ENCODE data around the gene ATG4C. TPM values are rescaled to one million over a fixed set of nuclear protein-coding genes. Genes with fewer than 3 reads are reported as not detected.

The ATG4C gene
- total and polyA plus RNA-seq, 2 of the 4 experiments (the other 2 are of a cell fraction), result 4.7 to 7.2 TPM

GRCh38 chr1:62904856-62905225 lies 120.9 kb downstream of the ATG4C start:
- H3K23ac ChIP-seq (ENCODE audit: low read depth, low read length), result no peak overlapping the region
- H2BK20ac ChIP-seq (ENCODE audit: low read depth, low read length), result no peak overlapping the region
- no peak overlapping the region for H3K4me3 ChIP-seq (ENCODE audit: insufficient read depth, low read depth, low read length)
- H2BK15ac ChIP-seq (ENCODE audit: low read depth, low read length), result no peak overlapping the region
- intact Hi-C loops (cut with micrococcal nuclease) (no loop called here), in situ Hi-C loops (cut with MboI; ENCODE audit: low sequenced_read_pairs) (no loop called here), dilution Hi-C loops (cut with HindIII; ENCODE audit: low sequenced_read_pairs, unreplicated experiment) (no loop called here)
- CTCF ChIA-PET, result interaction anchor here (1.3 to 2.8 kb wide), 3 partner anchors 9 to 63 kb away, joined by 3 to 8 read pairs (median 7); no protein-coding TSS in a partner anchor
- no peak overlapping the region for H3K56ac ChIP-seq (ENCODE audit: extremely low read depth, insufficient read depth, low read length)
- H2AFZ ChIP-seq (replicated peaks; ENCODE audit: low read length, poor library complexity), result no peak overlapping the region
- H3K79me1 ChIP-seq (ENCODE audit: low read depth in 1 of 2, low read length in 2 of 2), result no peaks in the 10 kb centered on the region
- ATAC-seq (ENCODE audit: low read depth) (no peak), DNase-seq (no peak)
- H4K91ac ChIP-seq (ENCODE audit: insufficient read depth, low read depth, low read length), result no peak overlapping the region
- H3K9me1 ChIP-seq (ENCODE audit: insufficient read depth, low read length), result no peaks in the 10 kb centered on the region
- H3K9ac ChIP-seq (ENCODE audit: low read depth, low read length), result no peak overlapping the region
- no peak overlapping the region for H3K18ac ChIP-seq (ENCODE audit: low read depth, low read length)
- H2BK120ac ChIP-seq (ENCODE audit: low read depth, low read length), result no peak overlapping the region
- no peaks in the 10 kb centered on the region for H3K9me3 ChIP-seq (ENCODE audit: control insufficient read depth, insufficient read depth, low read length)
- TF ChIP-seq CEBPB (IDR thresholded peaks at IDR 0.05; ENCODE audit: low read depth, low read length) (no peak), POLR2A (IDR thresholded peaks at IDR 0.05; ENCODE audit: low read depth, low read length) (no peak), RAD21 (IDR thresholded peaks at IDR 0.05; ENCODE audit: low read length) (no peak), RCOR1 (IDR thresholded peaks at IDR 0.05; ENCODE audit: insufficient replicate concordance, low read length) (no peak)
- no CpG with 5 or more reads among the region's 5 CpGs for WGBS, 2 experiments (ENCODE audit: extremely low coverage in 2 of 2, insufficient read length in 1 of 2)
- no peak overlapping the region for H3K27ac ChIP-seq (ENCODE audit: insufficient read depth, low read length)
- no peak overlapping the region for H2AK9ac ChIP-seq (replicated peaks; ENCODE audit: low read depth, low read length, poor library complexity)
- no peaks in the 10 kb centered on the region for H3K36me3 ChIP-seq (ENCODE audit: control insufficient read depth, insufficient read depth, low read length)
- BruUV-seq (replicated peaks), result no TSS peak
- no peak overlapping the region for H2BK5ac ChIP-seq (ENCODE audit: low read depth, low read length, poor library complexity, severe bottlenecking)
- no peak overlapping the region for H4K8ac ChIP-seq (ENCODE audit: low read depth in 2 of 2, low read length in 2 of 2)
- peaks cover 8% of the 10 kb centered on the region for H3K27me3 ChIP-seq (ENCODE audit: control insufficient read depth, insufficient read depth, low read length)
- H3K4me2 ChIP-seq (ENCODE audit: low read depth, low read length), result no peak overlapping the region
- H2AK5ac ChIP-seq (ENCODE audit: low read depth, low read length), result no peak overlapping the region
- POLR2A ChIA-PET (ENCODE audit: unreplicated experiment), result no interaction called here
- no peaks in the 10 kb centered on the region for H4K20me1 ChIP-seq (ENCODE audit: insufficient read depth, low read length)
- H4K5ac ChIP-seq (ENCODE audit: low read depth, low read length), result no peak overlapping the region
- no peak overlapping the region for H3K14ac ChIP-seq (replicated peaks; ENCODE audit: low read depth, low read length)
- H3K4me1 ChIP-seq (ENCODE audit: control insufficient read depth, insufficient read depth, low read length), result no peaks in the 10 kb centered on the region
- H3K4ac ChIP-seq (ENCODE audit: low read depth, low read length), result no peak overlapping the region

All from IMR-90 (cell line).